Measurements from ENCODE around the gene CNGA3. TPM values are rescaled to one million over a fixed set of nuclear protein-coding genes. Genes with fewer than 3 reads are reported as not detected.

The CNGA3 gene
- total and polyA plus RNA-seq, 2 of the 4 experiments (the other 2 are of a cell fraction), result under 0.01 TPM; not detected in 1

- Histone ChIP-seq H3K14ac (replicated peaks; ENCODE audit: low read depth, low read length) (no peak overlapping the region), H2BK5ac (ENCODE audit: low read depth, low read length, poor library complexity, severe bottlenecking) (no peak overlapping the region), H3K36me3 (ENCODE audit: control insufficient read depth, insufficient read depth, low read length) (no peaks in the 10 kb centered on the region), H2AK9ac (replicated peaks; ENCODE audit: low read depth, low read length, poor library complexity) (no peak overlapping the region), H4K20me1 (ENCODE audit: insufficient read depth, low read length) (no peaks in the 10 kb centered on the region), H3K23ac (ENCODE audit: low read depth, low read length) (no peak overlapping the region), H3K4ac (ENCODE audit: low read depth, low read length) (no peak overlapping the region), H2BK120ac (ENCODE audit: low read depth, low read length) (no peak overlapping the region), H4K8ac (ENCODE audit: low read depth in 2 of 2, low read length in 2 of 2) (no peak overlapping the region), H2BK15ac (ENCODE audit: low read depth, low read length) (no peak overlapping the region), H4K5ac (ENCODE audit: low read depth, low read length) (no peak overlapping the region), H3K27me3 (ENCODE audit: control insufficient read depth, insufficient read depth, low read length) (peaks cover 52% of the 10 kb centered on the region), H3K9me1 (ENCODE audit: insufficient read depth, low read length) (no peaks in the 10 kb centered on the region), H3K79me1 (ENCODE audit: low read depth in 1 of 2, low read length in 2 of 2) (no peaks in the 10 kb centered on the region), H2AK5ac (ENCODE audit: low read depth, low read length) (no peak overlapping the region), H4K91ac (ENCODE audit: insufficient read depth, low read depth, low read length) (no peak overlapping the region), H3K18ac (ENCODE audit: low read depth, low read length) (no peak overlapping the region), H3K4me1 (ENCODE audit: control insufficient read depth, insufficient read depth, low read length) (no peaks in the 10 kb centered on the region), H3K9ac (ENCODE audit: low read depth, low read length) (no peak overlapping the region), H3K9me3 (ENCODE audit: control insufficient read depth, insufficient read depth, low read length) (no peaks in the 10 kb centered on the region), H2AFZ (replicated peaks; ENCODE audit: low read length, poor library complexity) (no peak overlapping the region), H3K4me3 (ENCODE audit: insufficient read depth, low read depth, low read length) (no peak overlapping the region), H3K4me2 (ENCODE audit: low read depth, low read length) (no peak overlapping the region), H2BK20ac (ENCODE audit: low read depth, low read length) (no peak overlapping the region), H3K56ac (ENCODE audit: extremely low read depth, insufficient read depth, low read length) (no peak overlapping the region), H3K27ac (ENCODE audit: insufficient read depth, low read length) (no peak overlapping the region)
- DNase-seq (no peak), ATAC-seq (ENCODE audit: low read depth) (no peak)
- WGBS, 2 experiments (ENCODE audit: extremely low coverage in 2 of 2, insufficient read length in 1 of 2), result no CpG with 5 or more reads among the region's 14 CpGs
- CTCF ChIA-PET, result interaction anchor here (0.6 kb wide), 1 partner anchor 802 kb away, joined by 3 read pairs; no protein-coding TSS in a partner anchor
- in situ Hi-C loops (cut with MboI; ENCODE audit: low sequenced_read_pairs), result loop anchor here (5.0 to 10.0 kb wide), 3 partner anchors 85 to 675 kb away; no protein-coding TSS in a partner anchor
- BruUV-seq (replicated peaks), result no TSS peak
- dilution Hi-C loops (cut with HindIII; ENCODE audit: low sequenced_read_pairs, unreplicated experiment), result no loop called here
- POLR2A ChIA-PET (ENCODE audit: unreplicated experiment), result no interaction called here
- intact Hi-C loops (cut with micrococcal nuclease), result loop anchor here (10.0 kb wide), 1 partner anchor 95 kb away; no protein-coding TSS in a partner anchor
- TF ChIP-seq MXI1 (IDR thresholded peaks at IDR 0.05; ENCODE audit: borderline replicate concordance, low read depth, low read length) (no peak), BHLHE40 (IDR thresholded peaks at IDR 0.05; ENCODE audit: low read depth, low read length) (no peak), USF2 (IDR thresholded peaks at IDR 0.05; ENCODE audit: low read depth, low read length) (no peak), RCOR1 (IDR thresholded peaks at IDR 0.05; ENCODE audit: insufficient replicate concordance, low read length) (no peak), NFE2L2 (IDR thresholded peaks at IDR 0.05; ENCODE audit: low read depth, low read length) (no peak), CEBPB (IDR thresholded peaks at IDR 0.05; ENCODE audit: low read depth, low read length) (no peak), RFX5 (IDR thresholded peaks at IDR 0.05; ENCODE audit: low read depth, low read length) (no peak), RAD21 (IDR thresholded peaks at IDR 0.05; ENCODE audit: low read length) (no peak), MAFK (IDR thresholded peaks at IDR 0.05; ENCODE audit: low read depth, low read length) (no peak), FOS (IDR thresholded peaks at IDR 0.05; ENCODE audit: low read depth, low read length) (no peak), ELK1 (IDR thresholded peaks at IDR 0.05; ENCODE audit: borderline replicate concordance, low read depth, low read length) (no peak), MAZ (IDR thresholded peaks at IDR 0.05; ENCODE audit: borderline replicate concordance, low read depth, low read length) (no peak), POLR2A (IDR thresholded peaks at IDR 0.05; ENCODE audit: low read depth, low read length) (no peak), CHD1 (IDR thresholded peaks at IDR 0.05; ENCODE audit: low read depth, low read length) (no peak), SMC3 (IDR thresholded peaks at IDR 0.05; ENCODE audit: low read depth, low read length) (no peak)
These were observed 33.3 kb downstream of the CNGA3 start for GRCh38 chr2:98379311-98380202.

Measured in IMR-90 (cell line).